CD4-positive, alpha-beta T cell (primary cell): ENCODE data around the gene GRID2. TPM values are rescaled to one million over a fixed set of nuclear protein-coding genes. Genes with fewer than 3 reads are reported as not detected.

Experiments used
- ATAC-seq: fragments of 200-7000 bp; cut with Tn5 transposase; one replicate; pipeline ENCODE4 v1.10.0; 2022; ENCODE audit warnings: mild to moderate bottlenecking; ENCODE audit not compliant: poor library complexity
- CTCF ChIA-PET: fragments of 350-600 bp; sonication (Branson Sonifier 250); formaldehyde crosslinking; loops from one replicate; lab custom pipeline; 2021; ENCODE audit warnings: antibody characterized with exemption, inconsistent platforms; lab: Charles Lee
- POLR2A ChIA-PET: fragments of 350-600 bp; sonication (Branson Sonifier 250); formaldehyde crosslinking; loops from one replicate; lab custom pipeline; 2021; ENCODE audit warnings: antibody characterized with exemption, inconsistent platforms; lab: Charles Lee
- DNase-seq, 14 experiments: peaks; one replicate each; pipeline ENCODE4 v3.0.0-alpha.2; 2013 to 2020; ENCODE audit warnings: mixed read lengths in 2 of 14
- H3K27ac ChIP-seq, 2 donors: one replicate each; pipeline versions ENCODE4 v1.5.1 to v1.7.0; 2013; ENCODE audit warnings: low read length in 2 of 2, low read depth in 1 of 2, mild to moderate bottlenecking in 1 of 2
- H3K27me3 ChIP-seq, 2 experiments: 1 replicate in 1 of 2; 2 replicates in 1 of 2; pipeline versions ENCODE4 v1.6.1 to v1.7.0; 2013; ENCODE audit warnings: low read length in 2 of 2, control low read depth in 1 of 2, mild to moderate bottlenecking in 1 of 2, moderate library complexity in 1 of 2; ENCODE audit not compliant: insufficient read depth in 2 of 2, control insufficient read depth in 1 of 2
- H3K36me3 ChIP-seq: one replicate; pipeline ENCODE4 v1.6.1; 2013; ENCODE audit warnings: low read length, control low read depth; ENCODE audit not compliant: insufficient read depth
- H3K4me1 ChIP-seq: one replicate; pipeline ENCODE4 v1.6.1; 2013; ENCODE audit warnings: low read length, control low read depth; ENCODE audit not compliant: insufficient read depth
- H3K4me3 ChIP-seq: one replicate; pipeline ENCODE4 v1.5.1; 2013; ENCODE audit warnings: mild to moderate bottlenecking, low read length, moderate library complexity
- H3K9me3 ChIP-seq, 2 experiments: 1 replicate in 1 of 2; 2 replicates in 1 of 2; pipeline versions ENCODE4 v1.6.1 to v1.7.0; 2013; ENCODE audit warnings: low read length in 2 of 2, mild to moderate bottlenecking in 2 of 2, control low read depth in 1 of 2, moderate library complexity in 1 of 2; ENCODE audit not compliant: control insufficient read depth in 1 of 2, insufficient read depth in 1 of 2
- H3K27ac Mint-ChIP-seq: one replicate; pipeline ENCODE4 v1.8.0; 2020; ENCODE audit warnings: mixed read lengths
- H3K27me3 Mint-ChIP-seq: one replicate; pipeline ENCODE4 v1.8.0; 2021; ENCODE audit warnings: mixed read lengths
- H3K36me3 Mint-ChIP-seq: one replicate; pipeline ENCODE4 v1.8.0; 2021; ENCODE audit warnings: low read depth, mixed read lengths
- H3K4me1 Mint-ChIP-seq: one replicate; pipeline ENCODE4 v1.8.0; 2021; ENCODE audit warnings: low read depth, mixed read lengths
- H3K4me3 Mint-ChIP-seq: one replicate; pipeline ENCODE4 v1.8.0; 2020; ENCODE audit warnings: mild to moderate bottlenecking, mixed read lengths
- H3K9me3 Mint-ChIP-seq: one replicate; pipeline ENCODE4 v1.8.0; 2020; ENCODE audit warnings: mixed read lengths
- intact Hi-C, 2 experiments: fragments of 100-400 bp; cut with DNase I in 1 of 2; cut with micrococcal nuclease in 1 of 2; formaldehyde crosslinking; loops; one replicate each; pipeline versions ENCODE4 v1.15.1 to v1.9.0; 2023 to 2025; cut with DNase I, micrococcal nuclease
- total RNA-seq, 174 experiments: library from RNA in 2 of 174; stranded (reverse) in 2 of 174; gene quantifications; one replicate each; pipeline ENCODE4 v1.2.3 and lab custom pipeline; 2021 to 2026
- TF ChIP-seq, protein P1 (sequence below): fragments of 200-600 bp; IDR thresholded peaks from one replicate; pipeline ENCODE4 v1.8.0; 2022; ENCODE audit warnings: antibody characterized with exemption, mild to moderate bottlenecking

The GRID2 gene
- total RNA-seq, 2 experiments from 2014 or later: not detected

- Mint-ChIP-seq H3K9me3 (peaks cover 8% of the 10 kb centered on the region), H3K27ac (no peak overlapping the region), H3K36me3 (no peaks in the 10 kb centered on the region), H3K4me3 (no peak overlapping the region), H3K27me3 (no peaks in the 10 kb centered on the region), H3K4me1 (no peaks in the 10 kb centered on the region)
- TF ChIP-seq, protein P1, sequence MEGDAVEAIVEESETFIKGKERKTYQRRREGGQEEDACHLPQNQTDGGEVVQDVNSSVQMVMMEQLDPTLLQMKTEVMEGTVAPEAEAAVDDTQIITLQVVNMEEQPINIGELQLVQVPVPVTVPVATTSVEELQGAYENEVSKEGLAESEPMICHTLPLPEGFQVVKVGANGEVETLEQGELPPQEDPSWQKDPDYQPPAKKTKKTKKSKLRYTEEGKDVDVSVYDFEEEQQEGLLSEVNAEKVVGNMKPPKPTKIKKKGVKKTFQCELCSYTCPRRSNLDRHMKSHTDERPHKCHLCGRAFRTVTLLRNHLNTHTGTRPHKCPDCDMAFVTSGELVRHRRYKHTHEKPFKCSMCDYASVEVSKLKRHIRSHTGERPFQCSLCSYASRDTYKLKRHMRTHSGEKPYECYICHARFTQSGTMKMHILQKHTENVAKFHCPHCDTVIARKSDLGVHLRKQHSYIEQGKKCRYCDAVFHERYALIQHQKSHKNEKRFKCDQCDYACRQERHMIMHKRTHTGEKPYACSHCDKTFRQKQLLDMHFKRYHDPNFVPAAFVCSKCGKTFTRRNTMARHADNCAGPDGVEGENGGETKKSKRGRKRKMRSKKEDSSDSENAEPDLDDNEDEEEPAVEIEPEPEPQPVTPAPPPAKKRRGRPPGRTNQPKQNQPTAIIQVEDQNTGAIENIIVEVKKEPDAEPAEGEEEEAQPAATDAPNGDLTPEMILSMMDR: no peak
- POLR2A ChIA-PET: no interaction called here
- DNase-seq (no peak), ATAC-seq (no peak)
- Histone ChIP-seq H3K4me3 (no peak overlapping the region), H3K27ac (no peak overlapping the region), H3K9me3 (peaks cover 0 to 17% of the 10 kb centered on the region in 2 experiments), H3K36me3 (no peaks in the 10 kb centered on the region), H3K4me1 (no peaks in the 10 kb centered on the region), H3K27me3 (no peaks in the 10 kb centered on the region)
- CTCF ChIA-PET: no interaction called here
- intact Hi-C loops: no loop called here
Measured at GRCh38 chr4:92255920-92256244, 47.9 kb upstream of the GRID2 start.

DNA sequence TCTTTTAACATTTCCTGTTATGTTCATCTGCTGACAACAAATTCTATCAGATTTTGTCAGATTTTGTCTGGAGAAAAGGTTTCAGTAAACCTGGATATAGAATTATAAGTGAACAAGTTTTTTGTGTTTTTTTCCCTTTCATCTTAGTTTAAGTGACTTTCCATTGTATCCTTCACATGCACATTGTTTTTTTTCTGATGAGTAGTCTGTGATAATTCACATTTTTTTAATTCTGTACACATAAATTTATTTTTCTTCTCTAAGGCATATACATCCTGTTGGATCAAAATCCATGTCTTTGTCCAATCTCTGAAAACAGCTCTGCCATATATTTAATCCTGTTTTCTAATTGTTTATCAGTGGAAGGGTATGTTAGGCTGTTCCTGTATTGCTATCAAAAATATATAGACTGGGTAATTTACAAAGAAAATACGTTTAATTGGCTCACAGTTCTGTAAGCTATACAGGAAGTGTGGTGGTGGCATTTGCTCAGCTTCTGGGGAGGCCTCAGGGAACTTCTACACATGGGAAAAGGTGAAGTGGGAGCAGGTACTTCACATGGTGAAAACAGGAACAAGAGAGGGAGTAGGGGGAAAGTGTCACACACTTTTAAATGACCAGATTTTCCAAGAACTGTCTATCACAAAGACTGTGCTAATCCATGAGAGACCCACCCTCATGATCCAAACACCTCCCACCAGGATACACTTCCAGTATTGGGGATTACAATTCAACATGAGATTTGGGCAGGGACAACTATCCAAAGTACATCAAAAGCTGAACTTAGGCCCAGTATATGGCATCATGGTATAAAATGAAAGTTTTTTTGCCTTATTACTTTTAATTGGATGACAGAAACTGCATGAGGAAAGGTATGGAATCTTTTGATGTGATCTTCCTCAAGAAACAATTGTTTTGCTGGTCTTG, 45.6 kb upstream of the GRID2 start:
- H3K4me3 Mint-ChIP-seq: no peak overlapping the region
- Histone ChIP-seq H3K9me3 (peaks cover 0 to 17% of the 10 kb centered on the region in 2 experiments), H3K27ac (no peak overlapping the region), H3K4me1 (no peaks in the 10 kb centered on the region), H3K27me3 (no peaks in the 10 kb centered on the region), H3K4me3 (no peak overlapping the region), H3K36me3 (no peaks in the 10 kb centered on the region)
- TF ChIP-seq, protein P1: no peak
- no peaks in the 10 kb centered on the region for H3K4me1 Mint-ChIP-seq
- H3K9me3 Mint-ChIP-seq: peaks cover 6% of the 10 kb centered on the region
- ChIA-PET CTCF (no interaction called here), POLR2A (no interaction called here)
- DNase-seq: no peak
- no peaks in the 10 kb centered on the region for H3K36me3 Mint-ChIP-seq
- H3K27me3 Mint-ChIP-seq: no peaks in the 10 kb centered on the region
- no peak overlapping the region for H3K27ac Mint-ChIP-seq
- no peak for ATAC-seq
- intact Hi-C loops: no loop called here

- H3K27me3 Mint-ChIP-seq: no peaks in the 10 kb centered on the region
- H3K9me3 ChIP-seq: no peaks in the 10 kb centered on the region
- H3K36me3 Mint-ChIP-seq: no peaks in the 10 kb centered on the region
- CTCF ChIA-PET: no interaction called here
- H3K9me3 Mint-ChIP-seq: peaks cover 6% of the 10 kb centered on the region
- intact Hi-C loops: no loop called here
- DNase-seq (no peak), ATAC-seq (no peak)
- H3K4me3 ChIP-seq: no peak overlapping the region
- POLR2A ChIA-PET: no interaction called here
- no peaks in the 10 kb centered on the region for H3K4me1 Mint-ChIP-seq
- H3K27ac ChIP-seq: no peak overlapping the region
- no peaks in the 10 kb centered on the region for H3K27me3 ChIP-seq
- no peak overlapping the region for H3K27ac Mint-ChIP-seq
- TF ChIP-seq, protein P1: no peak
- no peak overlapping the region for H3K4me3 Mint-ChIP-seq
- H3K4me1 ChIP-seq: no peaks in the 10 kb centered on the region
- no peaks in the 10 kb centered on the region for H3K36me3 ChIP-seq
Measured at GRCh38 chr4:92261256-92261655, 42.5 kb upstream of the GRID2 start.
